NK-92 (cell line): ENCODE data around the gene MROH2B.
"Not testable (repeated sequence)": the region's sequence is repeated elsewhere in the genome, so short reads cannot be mapped to it uniquely, and the experiment has no call there.

ENCODE experiments used
- DNase-seq: peaks from one replicate; lab custom pipeline; 2025; ENCODE audit not compliant: unreplicated experiment; lab: John Stamatoyannopoulos, UW

The MROH2B gene

DNA sequence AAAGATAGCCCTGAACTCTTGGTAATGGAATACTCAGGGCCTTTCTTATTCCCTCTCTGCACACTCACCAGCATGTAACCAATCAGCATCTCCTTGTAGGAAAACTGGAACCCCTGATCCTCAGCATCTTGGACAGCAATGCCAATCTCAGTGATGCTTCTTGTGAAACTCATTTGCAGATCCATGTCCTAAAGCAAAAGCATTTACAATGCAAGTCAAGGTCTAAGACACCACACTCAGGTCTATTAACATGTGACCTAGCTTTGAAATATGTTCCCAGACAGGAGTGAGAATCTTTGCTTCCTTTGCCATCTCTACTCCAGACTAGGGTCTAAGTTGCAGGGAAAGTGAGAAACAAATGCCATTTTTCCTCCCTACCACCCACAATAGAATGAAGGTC is 38.2 kb downstream of the MROH2B start:
- no peak for DNase-seq

- not testable (repeated sequence) for DNase-seq
Measured at GRCh38 chr5:41022600-41022999, 48.5 kb downstream of the MROH2B start.

DNA sequence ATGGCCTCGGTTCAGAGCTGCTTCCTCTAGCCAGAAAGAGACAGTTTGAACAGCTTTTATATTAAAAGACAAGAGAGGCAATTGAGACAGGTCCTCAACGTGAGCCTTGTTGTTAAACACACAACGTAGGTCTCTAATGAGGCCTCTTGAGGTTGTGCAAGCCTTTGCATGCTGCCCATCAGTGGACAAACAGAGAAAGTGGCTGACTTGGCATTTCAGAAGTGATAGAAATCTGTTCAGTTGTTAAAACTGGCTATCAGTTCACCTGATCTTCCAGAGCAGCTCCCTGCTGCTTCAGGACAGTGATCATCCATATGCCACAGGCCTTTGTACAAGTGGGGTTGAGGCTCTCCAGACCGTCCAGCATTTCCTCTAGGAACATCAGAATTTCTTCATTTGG is 58.8 kb downstream of the MROH2B start:
- DNase-seq: no peak

GRCh38 chr5:41010572-41010971 is 60.6 kb downstream of the MROH2B start:
- no peak for DNase-seq

GRCh38 chr5:41009232-41009631 is 61.9 kb downstream of the MROH2B start:
- DNase-seq: no peak

DNA sequence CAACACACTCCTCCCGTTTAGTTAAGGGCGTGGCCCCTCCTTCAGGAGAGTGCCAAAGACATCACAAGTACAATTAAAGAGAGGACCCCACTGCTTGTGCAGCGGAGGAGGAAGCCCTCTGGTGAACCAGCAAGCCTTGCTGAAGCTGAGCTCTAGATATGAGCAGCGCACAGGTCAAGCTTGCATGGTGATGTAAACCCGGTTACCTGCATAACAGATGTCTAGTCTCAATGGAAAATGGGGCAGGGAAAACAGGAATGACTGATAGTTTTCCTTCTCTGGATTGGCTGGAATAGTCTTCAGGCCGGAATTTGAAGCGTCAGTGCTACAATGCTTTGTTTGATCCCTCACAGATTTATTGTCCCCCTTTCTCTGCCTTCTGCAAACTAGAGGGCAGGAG is 66.2 kb downstream of the MROH2B start:
- no peak for DNase-seq

DNA sequence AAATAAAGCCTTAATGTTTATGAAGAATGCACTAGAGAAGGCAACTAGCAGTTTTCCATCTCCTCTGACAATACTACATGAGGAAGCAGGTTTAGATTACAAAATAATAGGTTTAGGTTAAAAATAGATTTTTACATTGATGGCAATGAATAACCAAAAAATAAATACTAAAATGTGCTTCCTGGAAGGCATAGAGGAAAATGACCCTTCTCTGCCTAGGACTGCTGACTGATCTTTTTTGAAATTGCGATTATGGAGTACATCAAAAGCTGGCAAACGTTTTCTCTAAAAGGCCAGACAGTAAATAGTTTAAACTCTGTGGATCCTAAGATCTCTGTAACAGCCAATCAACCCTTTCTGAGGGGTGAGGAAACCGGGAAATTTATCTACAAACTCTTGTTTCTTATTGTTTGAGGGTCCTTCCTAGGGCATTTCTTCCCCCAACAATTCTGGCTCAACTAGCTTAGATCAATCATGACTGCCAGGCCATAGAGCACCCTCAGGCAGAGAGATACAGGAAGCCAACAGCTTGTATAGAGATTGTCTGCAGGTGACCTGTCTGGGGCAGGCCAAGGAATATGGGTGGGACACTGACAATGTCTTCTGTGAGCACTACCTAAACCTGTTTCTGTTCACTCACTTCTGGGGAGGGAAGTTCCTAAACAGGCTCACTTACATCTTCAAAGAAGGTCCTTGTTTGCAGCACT is 67.3 kb downstream of the MROH2B start:
- no peak for DNase-seq

- DNase-seq: no peak
Measured at GRCh38 chr5:40999966-41000365, 71.2 kb downstream of the MROH2B start.

DNA sequence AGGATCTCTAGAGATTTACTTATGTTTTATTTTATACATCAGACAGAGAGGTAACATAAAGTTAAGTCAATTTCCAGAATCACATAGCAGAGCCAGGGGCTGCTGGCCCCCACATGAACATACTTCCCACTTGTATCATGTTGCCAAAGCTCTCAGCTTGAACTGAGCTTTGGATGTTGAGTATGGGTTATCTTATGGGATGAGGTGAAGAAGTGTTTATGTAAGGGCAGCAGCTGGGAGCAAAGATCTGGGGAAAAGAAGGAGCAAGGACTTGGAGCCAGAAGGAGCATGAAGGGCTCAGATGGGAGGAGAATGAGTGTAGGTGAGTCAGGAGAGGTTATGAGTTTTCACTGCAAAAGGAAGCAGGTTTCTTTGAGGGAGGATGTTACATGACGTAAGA is 72.0 kb downstream of the MROH2B start:
- no peak for DNase-seq

DNA sequence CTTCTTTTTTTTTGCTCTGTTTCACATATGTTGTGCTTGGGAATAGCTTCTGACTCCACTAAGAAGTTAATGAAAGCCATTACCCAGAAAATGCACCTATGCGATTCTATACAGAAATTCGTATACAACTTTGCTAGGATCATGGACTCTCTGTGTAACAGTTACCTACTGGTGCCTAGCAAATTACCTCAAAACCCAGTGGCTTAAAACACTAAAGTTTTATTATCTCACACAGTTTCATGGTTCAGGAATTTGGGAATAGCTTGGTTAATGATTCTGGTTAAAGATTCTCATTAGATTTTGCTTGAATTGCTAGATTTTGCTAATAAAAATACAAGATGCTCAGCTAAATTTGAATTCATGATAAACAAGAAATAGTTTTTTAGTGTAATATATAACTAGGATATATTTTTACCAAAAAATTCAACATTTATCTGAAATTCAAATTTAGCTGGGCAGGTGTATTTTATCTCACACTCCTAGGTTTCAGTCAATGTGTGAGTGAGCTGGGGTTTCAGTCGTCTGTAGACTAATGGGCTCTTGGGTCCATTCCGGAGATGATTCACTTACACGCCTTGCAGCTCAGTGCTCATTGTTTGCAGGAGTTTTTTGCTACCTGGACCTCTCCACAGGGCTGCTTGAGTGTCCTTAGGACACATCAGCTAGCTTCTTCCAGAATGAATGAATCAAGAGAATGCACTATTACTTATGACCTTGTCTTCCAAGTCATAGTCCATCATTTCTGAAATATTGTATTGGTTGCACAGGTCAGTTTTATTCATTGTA is 75.1 kb downstream of the MROH2B start:
- DNase-seq: no peak

DNA sequence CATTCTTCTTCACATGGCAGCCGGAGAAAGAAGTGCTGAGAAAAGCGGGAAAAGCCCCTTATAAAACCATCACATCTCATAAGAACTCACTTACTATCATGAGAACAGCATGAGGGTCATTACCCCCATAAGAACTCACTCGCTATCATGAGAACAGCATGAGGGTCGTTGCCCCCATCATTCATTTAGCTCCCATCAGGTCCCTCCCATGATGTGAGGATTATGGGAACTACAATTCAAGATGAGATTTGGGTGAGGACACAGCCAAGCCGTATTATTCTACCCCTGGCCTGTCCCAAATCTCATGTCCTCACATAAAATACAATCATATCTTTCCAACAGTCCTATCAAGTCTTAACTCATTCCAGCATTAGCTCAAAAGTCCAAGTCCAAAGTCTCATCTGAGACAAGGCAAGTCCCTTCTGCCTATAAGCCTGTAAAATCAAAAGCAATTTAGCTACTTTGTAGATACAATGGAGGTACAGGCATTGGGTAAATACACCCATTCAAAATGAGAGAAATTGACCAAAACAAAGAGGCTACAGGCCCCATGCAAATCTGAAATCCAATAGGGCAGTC is 79.1 kb downstream of the MROH2B start:
- DNase-seq: no peak

GRCh38 chr5:40991168-40991980 is 79.8 kb downstream of the MROH2B start:
- no peak for DNase-seq

DNA sequence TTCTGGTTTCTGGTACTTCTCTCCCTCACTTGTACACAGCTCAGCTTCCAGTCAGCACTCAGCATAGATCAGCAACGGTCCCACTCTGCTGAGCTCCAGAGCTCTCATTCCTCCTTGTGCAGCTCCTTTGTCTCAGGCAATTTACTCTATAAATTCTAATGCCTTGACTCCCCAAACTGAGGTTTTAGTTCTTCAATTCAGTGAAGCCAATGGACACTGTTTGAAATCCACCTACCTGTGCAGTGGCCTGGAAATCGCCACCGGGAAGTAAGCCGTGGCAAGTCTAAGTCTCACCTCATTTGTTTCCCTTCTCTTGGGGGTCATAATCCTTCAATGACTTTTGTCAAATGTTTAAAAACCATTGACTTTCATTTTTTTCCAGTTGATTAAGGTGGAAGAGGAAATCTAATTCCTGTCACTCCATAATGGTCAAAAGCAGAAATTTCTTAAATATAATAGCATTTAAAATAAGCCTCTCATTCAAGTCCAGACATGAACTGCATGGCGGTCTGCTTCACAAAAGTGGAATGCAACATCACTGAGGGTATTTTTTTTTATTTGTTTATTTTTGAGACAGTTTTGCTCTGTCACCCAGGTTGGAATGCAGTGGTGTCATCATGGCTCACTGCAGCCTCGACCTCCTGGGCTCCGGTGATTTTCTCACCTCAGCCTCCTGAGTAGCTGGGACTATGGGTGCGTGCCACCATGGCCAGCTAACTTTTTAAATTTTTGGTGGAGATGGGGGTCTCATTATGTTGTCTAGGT is 82.2 kb downstream of the MROH2B start:
- DNase-seq: no peak

DNA sequence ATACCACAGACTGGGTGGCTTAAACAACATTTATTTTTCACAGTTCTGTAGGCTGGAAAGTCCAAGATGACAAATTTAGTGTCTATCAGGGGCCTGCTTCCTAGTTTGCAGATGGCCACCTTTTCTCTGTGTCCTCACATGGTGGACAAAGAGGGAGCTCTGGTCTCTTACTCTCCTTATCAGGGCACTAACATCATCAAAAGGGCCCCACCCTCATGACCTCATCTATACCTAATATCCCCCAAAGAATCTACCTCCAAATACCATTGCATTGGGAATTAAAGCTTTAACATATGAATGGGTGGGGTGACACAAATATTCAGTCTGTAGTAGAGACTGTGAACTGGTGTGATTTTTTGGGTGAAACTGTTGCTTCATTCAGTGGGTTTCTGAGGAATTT is 83.8 kb downstream of the MROH2B start:
- no peak for DNase-seq

- DNase-seq: no peak
Measured at GRCh38 chr5:40986666-40987065, 84.5 kb downstream of the MROH2B start.

GRCh38 chr5:40985501-40985900 is 85.6 kb downstream of the MROH2B start:
- DNase-seq: no peak

DNA sequence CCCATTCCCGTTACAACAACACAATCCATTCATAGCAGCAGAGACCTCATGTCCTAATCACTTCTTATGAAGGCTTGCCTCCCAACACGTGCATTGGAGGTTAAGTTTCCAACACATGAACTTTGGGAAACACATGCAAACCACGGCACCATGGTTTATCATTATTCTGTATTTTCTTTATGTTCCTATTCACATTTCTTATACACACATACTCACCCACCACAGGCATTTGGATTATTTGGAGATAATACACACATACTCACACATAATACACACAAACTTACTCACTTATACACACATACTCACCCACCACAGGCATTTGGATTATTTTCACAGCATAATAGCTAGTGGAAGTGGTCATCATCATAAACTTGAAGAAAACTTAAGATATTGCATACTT is 86.3 kb downstream of the MROH2B start:
- DNase-seq: no peak

GRCh38 chr5:40983781-40984180 is 87.4 kb downstream of the MROH2B start:
- no peak for DNase-seq

DNA sequence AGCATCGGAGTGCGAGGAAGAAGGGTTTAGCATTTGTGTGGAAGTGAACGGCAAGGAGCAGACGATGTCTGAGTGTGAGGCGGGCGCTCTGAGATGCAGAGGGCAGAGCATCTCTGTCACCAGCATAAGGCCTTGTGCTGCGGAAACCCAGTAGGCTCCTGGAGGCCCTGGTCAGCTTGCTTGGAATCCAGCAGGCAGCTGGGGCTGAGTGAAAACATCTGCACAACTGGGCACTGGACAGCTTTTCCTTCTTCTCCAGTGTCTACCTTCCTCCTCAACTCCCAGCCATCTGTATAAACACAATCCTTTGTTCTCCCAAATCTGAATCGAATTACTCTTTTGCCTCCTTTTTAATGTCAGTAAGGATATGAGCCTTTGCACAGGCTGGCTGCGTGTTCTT is 89.7 kb downstream of the MROH2B start:
- no peak for DNase-seq

DNA sequence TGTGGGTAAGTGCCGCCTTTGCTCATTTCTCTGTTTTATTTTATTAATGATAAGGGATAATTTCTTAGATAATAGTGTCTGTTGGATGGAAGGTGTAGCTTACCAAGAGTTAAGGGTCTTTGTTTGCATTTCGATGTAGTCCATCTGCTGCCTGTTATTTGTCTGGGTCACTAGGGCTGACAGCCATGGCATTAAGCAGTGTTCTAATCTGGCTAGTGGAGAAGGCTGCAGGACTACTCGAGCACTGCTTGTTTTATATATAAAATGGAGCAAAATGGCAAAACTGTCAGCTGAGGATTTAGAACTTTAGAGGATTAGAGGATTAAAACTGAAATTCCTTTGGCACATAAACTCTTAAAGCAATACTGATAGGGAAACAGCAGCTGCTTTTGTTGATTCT is 94.3 kb downstream of the MROH2B start:
- no peak for DNase-seq

DNA sequence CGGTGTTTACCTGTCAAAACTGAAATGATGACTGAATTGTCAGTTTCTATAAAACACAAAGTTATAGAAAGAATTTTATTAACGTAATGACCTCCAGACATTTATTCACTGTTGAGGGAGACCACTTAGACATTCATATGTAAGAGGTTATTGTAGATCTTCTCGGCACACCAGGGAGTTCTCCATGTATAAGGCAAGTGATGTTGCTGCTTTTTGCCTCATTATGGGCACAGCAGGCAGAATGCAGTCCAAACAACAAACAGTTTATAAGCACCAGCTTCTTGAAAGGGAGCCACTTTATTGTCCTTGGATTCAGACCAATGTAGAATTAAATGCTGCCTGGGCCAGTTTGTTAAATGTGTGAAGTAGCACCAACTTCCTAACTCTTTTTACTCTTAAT is 95.1 kb downstream of the MROH2B start:
- no peak for DNase-seq
